Heart left ventricle (tissue), 16 donors: ENCODE results near the gene GPR156. TPM values are rescaled to one million over a fixed set of nuclear protein-coding genes. Genes with fewer than 3 reads are reported as not detected.

ENCODE experiments used
- ATAC-seq, 4 donors: fragments of 200-7000 bp; cut with Tn5 transposase; one replicate each; pipeline ENCODE4 v1.9.1; 2020 to 2022; ENCODE audit warnings: moderate library complexity in 4 of 4, mild to moderate bottlenecking in 3 of 4, moderate number of reproducible peaks in 1 of 4
- DNase-seq, 5 donors: peaks; one replicate each; pipeline ENCODE4 v3.0.0-alpha.2; 2020
- H3K27ac ChIP-seq, 12 donors: fragments of 200-600 bp; sonication (generic) in 4 of 12; one replicate each; pipeline versions ENCODE4 v1.5.0 to v1.8.0; 2016 to 2022; ENCODE audit warnings: mild to moderate bottlenecking in 2 of 12
- H3K27me3 ChIP-seq, 9 donors: fragments of 200-600 bp; sonication (generic) in 2 of 9; one replicate each; pipeline versions ENCODE4 v1.5.1 to v1.8.0; 2016 to 2022; ENCODE audit warnings: mild to moderate bottlenecking in 3 of 9
- H3K36me3 ChIP-seq, 9 donors: fragments of 200-600 bp; sonication (generic) in 2 of 9; one replicate each; pipeline versions ENCODE4 v1.5.0 to v1.8.0; 2018 to 2022; ENCODE audit warnings: mild to moderate bottlenecking in 2 of 9
- H3K4me1 ChIP-seq, 12 donors: fragments of 200-600 bp; sonication (generic) in 4 of 12; one replicate each; pipeline versions ENCODE4 v1.5.0 to v1.8.0; 2016 to 2022; ENCODE audit warnings: mild to moderate bottlenecking in 3 of 12
- H3K4me3 ChIP-seq, 12 donors: fragments of 200-600 bp; sonication (generic) in 4 of 12; one replicate each; pipeline versions ENCODE4 v1.5.0 to v1.8.0; 2017 to 2022; ENCODE audit warnings: mild to moderate bottlenecking in 9 of 12, moderate library complexity in 4 of 12
- H3K9me3 ChIP-seq, 12 donors: fragments of 200-600 bp; sonication (generic) in 4 of 12; one replicate each; pipeline versions ENCODE4 v1.5.0 to v1.8.0; 2016 to 2022; ENCODE audit warnings: mild to moderate bottlenecking in 1 of 12
- CTCF ChIP-seq, 12 donors: fragments of 200-600 bp; sonication (generic) in 4 of 12; IDR thresholded peaks; one replicate each; pipeline versions ENCODE4 v1.5.0 to v1.8.0; 2018 to 2022; ENCODE audit warnings: antibody characterized with exemption in 12 of 12, mild to moderate bottlenecking in 5 of 12
- POLR2A ChIP-seq, 2 donors: fragments of 450-650 bp; IDR thresholded peaks; one replicate each; pipeline ENCODE4 v1.6.1; 2017; ENCODE audit warnings: antibody characterized with exemption in 2 of 2, mild to moderate bottlenecking in 2 of 2, moderate library complexity in 2 of 2
- WGBS, 4 donors: extraction: QIAGEN DNeasy Blood & Tissue Kit in 2 of 4; methylation state at CpG; one replicate each; pipeline versions ENCODE4 v1.1.5 to v1.1.7; 2013 to 2018; 5-methylcytosine and 5-hydroxymethylcytosine counted together
- intact Hi-C, 10 donors: fragments of 100-400 bp; cut with DNase I; formaldehyde crosslinking; loops; one replicate each; pipeline versions ENCODE4 v1.11.1 to v1.14.2; 2022
- polyA plus RNA-seq, 2 donors: library from polyadenylated mRNA; stranded (reverse); fragments of 200-250 nt; gene quantifications; one replicate each; pipeline ENCODE4 v1.2.3, GENCODE V29; 2013
- total RNA-seq, 9 donors: library from RNA; depleted of rRNA in 2 of 9; stranded (reverse); fragments of >200 nt in 2 of 9; fragmentation: NEBNext Ultra II Directional in 3 of 9; extraction: Animal tissue kit (Norgen Biotek cat#: 25700) in 3 of 9; gene quantifications; one replicate each; pipeline versions ENCODE4 v1.1.0 to v1.2.4, GENCODE V29; 2016 to 2023
- donor health status: ischemic (EF 13 %, LVEDD 7.1; RV severe dilation, severe dysfunction).
- donor health status: healthy with polysubstance abuse.
- donor health status: DM: no; HTN: yes; CAD: no.
- donor health status: DM: no; HTN: no; CAD: no.
- donor health status: ischemic (EF 25% LVEDD 6.9; RV normal size, moderate dysfunction).
- donor health status: ischemic (EF 25% LVEDD 5.7; RV mildly dilated, moderate dysfunction).
- donor health status: healthy.
- donor health status: DM: yes; HTN: yes; CAD: no.
- donor health status: ischemic (EF 35%, LVEDD 5.7; RV mildly dilated, moderate dysfunction).
- donor health status: nonischemic (EF 11% LVEDD 7.7; RV severe dilation, severe dysfunction).
- donor health status: DM: yes; HTN: yes; CAD: no.
- donor health status: PGD.
- donor health status: ischemic (EF 29% LVEDD 5.4; RV normal size, mild dysfunction).
- donor health status: nonischemic (EF 23%, LVEDD 6.1; RV moderate dilation, normal function).

The GPR156 gene
- total and polyA plus RNA-seq, 11 donors, result 0.06 to 0.24 (median 0.12) TPM; not detected in 5

DNA sequence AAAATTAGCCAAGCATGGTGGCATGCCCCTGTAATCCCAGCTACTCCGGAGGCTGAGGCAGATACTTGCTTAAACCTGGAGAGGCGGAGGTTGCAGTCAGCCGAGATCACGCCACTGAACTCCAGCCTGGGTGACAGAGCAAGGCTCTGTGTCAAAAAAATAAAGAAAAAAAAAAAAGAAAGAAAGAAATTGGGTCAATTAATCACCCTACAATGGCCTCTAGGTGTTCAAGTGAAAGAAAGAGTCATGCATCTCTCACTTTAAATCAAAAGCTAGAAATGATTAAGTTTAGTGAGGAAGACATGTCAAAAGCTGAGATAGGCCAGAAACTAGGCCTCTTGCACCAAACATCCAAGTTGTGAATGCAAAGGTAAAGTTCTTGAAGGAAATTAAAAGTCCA lies 145.9 kb downstream of the GPR156 start:
- H3K9me3 ChIP-seq, result no peaks in the 10 kb centered on the region
- intact Hi-C loops, result no loop called here
- no peaks in the 10 kb centered on the region for H3K27me3 ChIP-seq
- ATAC-seq (no peak), DNase-seq (no peak)
- TF ChIP-seq POLR2A (IDR thresholded peaks at IDR 0.05) (no peak), CTCF (IDR thresholded peaks at IDR 0.05) (no peak)
- no peaks in the 10 kb centered on the region for H3K4me1 ChIP-seq
- H3K4me3 ChIP-seq, result no peak overlapping the region
- WGBS, 4 donors, result 96 to 98% (median 97%) methylated on average over 4 of the region's 4 CpGs
- H3K27ac ChIP-seq, result no peak overlapping the region
- no peaks in the 10 kb centered on the region for H3K36me3 ChIP-seq

DNA sequence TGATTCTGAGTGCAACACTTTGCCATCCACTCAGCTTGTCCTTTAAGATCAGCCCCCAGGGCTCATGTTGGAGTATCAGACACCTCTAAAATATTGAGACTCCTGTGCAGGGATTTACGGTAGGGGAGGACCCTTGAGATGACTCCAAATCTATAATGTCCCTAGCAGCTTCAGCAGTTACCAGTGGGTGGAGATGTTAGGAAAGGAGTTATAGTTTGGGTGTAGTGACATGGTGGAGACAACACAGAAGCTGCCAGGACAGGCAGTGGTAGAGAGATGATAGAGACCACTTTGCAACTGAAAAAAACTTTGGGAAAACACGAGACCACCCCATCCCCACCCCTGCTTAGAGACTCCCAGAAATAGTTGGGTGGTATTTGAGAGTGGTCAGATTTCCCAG lies 147.5 kb downstream of the GPR156 start:
- ATAC-seq, result no peak
- intact Hi-C loops, result no loop called here
- DNase-seq, result no peak

DNA sequence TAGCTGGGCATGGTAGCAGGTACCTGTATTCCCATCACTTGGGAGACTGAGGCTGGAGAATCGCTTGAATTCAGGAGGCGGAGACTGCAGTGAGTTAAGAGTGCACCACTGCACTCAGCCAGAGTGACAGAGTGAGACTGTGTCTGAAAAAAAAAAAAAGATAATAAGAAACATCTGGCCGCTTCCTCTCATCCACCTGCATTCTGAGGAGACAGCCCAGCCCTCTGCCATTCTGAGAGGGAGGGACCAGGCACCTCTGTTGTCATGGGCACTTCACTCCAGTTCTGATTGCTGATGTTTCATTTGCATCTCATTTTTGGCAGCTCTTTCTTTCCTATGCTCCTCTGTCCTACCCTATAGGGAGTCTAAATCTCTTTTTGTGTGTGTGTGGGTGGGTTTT lies 154.4 kb downstream of the GPR156 start:
- no peaks in the 10 kb centered on the region for H3K27me3 ChIP-seq
- TF ChIP-seq CTCF (IDR thresholded peaks at IDR 0.05) (no peak), POLR2A (IDR thresholded peaks at IDR 0.05) (no peak)
- no peak overlapping the region for H3K27ac ChIP-seq
- no peaks in the 10 kb centered on the region for H3K9me3 ChIP-seq
- no peak for DNase-seq
- WGBS, 4 donors, result 85 to 93% (median 89%) methylated on average over 3 of the region's 3 CpGs
- intact Hi-C loops, result no loop called here
- H3K36me3 ChIP-seq, result no peaks in the 10 kb centered on the region
- H3K4me1 ChIP-seq, result no peaks in the 10 kb centered on the region
- H3K4me3 ChIP-seq, result no peak overlapping the region
- no peak for ATAC-seq

More for the DNA sequence above, 147.5 kb downstream of the GPR156 start:
- no peaks in the 10 kb centered on the region for H3K9me3 ChIP-seq
- H3K27me3 ChIP-seq, result no peaks in the 10 kb centered on the region
- no peak overlapping the region for H3K4me3 ChIP-seq
- H3K27ac ChIP-seq, result no peak overlapping the region
- 51 to 69% (median 61%) methylated on average over 2 of the region's 2 CpGs for WGBS, 4 donors
- no peaks in the 10 kb centered on the region for H3K36me3 ChIP-seq
- no peak for TF ChIP-seq POLR2A (IDR thresholded peaks at IDR 0.05)
- TF ChIP-seq CTCF (IDR thresholded peaks at IDR 0.05), result no peak
- H3K4me1 ChIP-seq, result no peaks in the 10 kb centered on the region

- H3K27me3 ChIP-seq, result no peaks in the 10 kb centered on the region
- intact Hi-C loops, result no loop called here
- H3K27ac ChIP-seq, result no peak overlapping the region
- H3K4me1 ChIP-seq, result no peaks in the 10 kb centered on the region
- TF ChIP-seq CTCF (IDR thresholded peaks at IDR 0.05) (no peak), POLR2A (IDR thresholded peaks at IDR 0.05) (no peak)
- 85 to 94% (median 90%) methylated on average over 2 of the region's 2 CpGs for WGBS, 4 donors
- DNase-seq, result no peak
- ATAC-seq, result no peak
- no peaks in the 10 kb centered on the region for H3K9me3 ChIP-seq
- no peaks in the 10 kb centered on the region for H3K36me3 ChIP-seq
- H3K4me3 ChIP-seq, result no peak overlapping the region
These were observed 155.1 kb downstream of the GPR156 start for GRCh38 chr3:120129718-120130513.
